K562 (cell line): ENCODE data around the gene LRRC4B. TPM values are rescaled to one million over a fixed set of nuclear protein-coding genes. Genes with fewer than 3 reads are reported as not detected.
"Not testable (repeated sequence)": the region's sequence is repeated elsewhere in the genome, so short reads cannot be mapped to it uniquely, and the experiment has no call there.

Experiments
- ATAC-seq: fragments of 200-7000 bp; cut with Tn5 transposase; 3 replicates; pipeline ENCODE4 v1.9.1; 2020; ENCODE audit warnings: moderate library complexity
- BruUV-seq: library from RNA; stranded (reverse); fragments of 400-500 nt; replicated peaks from 2 replicates; lab custom pipeline; 2021; lab: Mats Ljungman, UMichigan
- CTCF ChIA-PET: fragments of 300-600 bp; formaldehyde crosslinking; extraction: SDS; loops from one replicate; lab custom pipeline; 2021; ENCODE audit warnings: low intra/inter-chr PET ratio; lab: Yijun Ruan, JAX
- POLR2A ChIA-PET: fragments of 300-600, 350-650 bp; sonication (Branson Sonifier 250); formaldehyde crosslinking; extraction: SDS; loops from one replicate; lab custom pipeline; 2021; ENCODE audit warnings: antibody characterized with exemption, inconsistent platforms; lab: Yijun Ruan, JAX
- DNase-seq, 4 experiments: peaks; one replicate each; pipeline versions ENCODE4 v3.0.0 to v3.0.0-alpha.2; 2011 to 2018; ENCODE audit warnings: low spot score in 3 of 4, mixed read lengths in 3 of 4; ENCODE audit errors: extremely low read depth in 1 of 4
- FAIRE-seq: peaks from 2 replicates; lab custom pipeline; 2011; peaks lifted over from hg19 to GRCh38; lab: Jason Lieb, UNC
- H2AFZ ChIP-seq: 2 replicates; pipeline ENCODE4 v1.6.0; 2011; ENCODE audit warnings: low read depth, low read length, control low read depth, inconsistent platforms
- H3K27ac ChIP-seq: fragments of 200-600 bp; 3 replicates; pipeline ENCODE4 v1.8.0; 2011; ENCODE audit warnings: low read depth, mild to moderate bottlenecking, control low read depth, inconsistent platforms, low read length, moderate library complexity, mixed read lengths; ENCODE audit errors: extremely low read depth
- H3K27me3 ChIP-seq, 2 experiments: fragments of 300-600 bp in 1 of 2; 2 replicates in 1 of 2; 3 replicates in 1 of 2; pipeline versions ENCODE4 v1.6.0 to v1.8.0; 2011; ENCODE audit warnings: inconsistent platforms in 2 of 2, low read length in 2 of 2, mild to moderate bottlenecking in 1 of 2, mixed read lengths in 1 of 2, moderate library complexity in 1 of 2; ENCODE audit not compliant: control insufficient read depth in 2 of 2, insufficient read depth in 2 of 2
- H3K36me3 ChIP-seq: fragments of 300-600 bp; 3 replicates; pipeline ENCODE4 v1.8.0; 2011; ENCODE audit warnings: mild to moderate bottlenecking, low read length, inconsistent platforms; ENCODE audit not compliant: control insufficient read depth, insufficient read depth
- H3K4me1 ChIP-seq, 2 experiments: fragments of 200-600 bp in 1 of 2; replicated peaks in 1 of 2; 2 replicates in 1 of 2; 3 replicates in 1 of 2; pipeline versions ENCODE4 v1.5.1 to v1.8.0; 2011; ENCODE audit warnings: inconsistent platforms in 2 of 2, low read length in 2 of 2, mild to moderate bottlenecking in 1 of 2, mixed read lengths in 1 of 2, moderate library complexity in 1 of 2; ENCODE audit not compliant: control insufficient read depth in 2 of 2, insufficient read depth in 2 of 2
- H3K4me2 ChIP-seq: 2 replicates; pipeline ENCODE4 v1.6.1; 2011; ENCODE audit warnings: low read length, control low read depth, inconsistent platforms, mixed read lengths; ENCODE audit not compliant: insufficient read depth
- H3K4me3 ChIP-seq: fragments of 200-600 bp; sonication (generic), shearing (Covaris generic); 2 replicates; pipeline ENCODE4 v1.5.1; 2016; ENCODE audit warnings: control low read depth, inconsistent platforms
- H3K79me2 ChIP-seq: fragments of 200-600 bp; 3 replicates; pipeline ENCODE4 v1.8.0; 2011; ENCODE audit warnings: low read length, inconsistent platforms; ENCODE audit not compliant: control insufficient read depth, insufficient read depth
- H3K9ac ChIP-seq, 2 experiments: 2 replicates each; pipeline versions ENCODE4 v1.6.0 to v1.6.1; 2011; ENCODE audit warnings: low read depth in 2 of 2, low read length in 2 of 2, control low read depth in 1 of 2, inconsistent platforms in 1 of 2, mild to moderate bottlenecking in 1 of 2, mixed read lengths in 1 of 2; ENCODE audit not compliant: insufficient read depth in 1 of 2
- H3K9me1 ChIP-seq: one replicate; pipeline ENCODE4 v1.6.0; 2011; ENCODE audit warnings: inconsistent platforms, mild to moderate bottlenecking, low read length, moderate library complexity; ENCODE audit not compliant: control insufficient read depth, insufficient read depth
- H3K9me3 ChIP-seq: replicated peaks from 2 replicates; pipeline ENCODE4 v1.5.1; 2011; ENCODE audit warnings: low read depth, low read length, inconsistent platforms; ENCODE audit not compliant: control insufficient read depth, insufficient read depth
- H4K20me1 ChIP-seq: replicated peaks from 2 replicates; pipeline ENCODE4 v1.6.1; 2011; ENCODE audit warnings: low read length, inconsistent platforms, mixed read lengths; ENCODE audit not compliant: control insufficient read depth, insufficient read depth
- HLTF ChIP-seq: fragments of 450-650 bp; IDR thresholded peaks from 2 replicates; pipeline ENCODE4 v1.6.1; 2016
- NR2C1 ChIP-seq, 2 experiments: fragments of 450-650 bp; IDR thresholded peaks; 2 replicates each; pipeline ENCODE4 v1.6.1; 2017; ENCODE audit warnings: mild to moderate bottlenecking in 2 of 2, antibody characterized with exemption in 1 of 2, inconsistent platforms in 1 of 2, missing compliant biosample characterization in 1 of 2, missing genetic modification characterization in 1 of 2
- TARDBP ChIP-seq: fragments of 450-650 bp; IDR thresholded peaks from 2 replicates; pipeline ENCODE4 v1.6.1; 2016
- ZNF121 ChIP-seq: sonication (generic); formaldehyde crosslinking; conservative IDR thresholded peaks from 2 replicates; pipeline ENCODE4 v1.8.0; 2022; ENCODE audit warnings: missing genetic modification reagents
- WGBS: fragments of 100-300 bp; shearing (Covaris generic); methylation state at CpG from one replicate; pipeline ENCODE4 v1.1.6; 2016; ENCODE audit warnings: low coverage, mixed read lengths; ENCODE audit not compliant: insufficient coverage; ENCODE audit errors: missing lambda C conversion rate; 5-methylcytosine and 5-hydroxymethylcytosine counted together
- in situ Hi-C: fragments of 300-500 bp; cut with MboI; formaldehyde crosslinking; loops from 4 replicates; pipeline ENCODE4 v1.15.0; 2018; ENCODE audit warnings: inconsistent platforms, mixed read lengths
- intact Hi-C: fragments of 100-400 bp; cut with micrococcal nuclease; formaldehyde crosslinking; loops from 2 replicates; pipeline ENCODE4 v1.14.2; 2022
- polyA plus RNA-seq, 8 experiments: library from polyadenylated mRNA; depleted of rRNA in 4 of 8; stranded (reverse) in 5 of 8; unstranded in 3 of 8; fragments of >200 nt; fragmentation: Nextera tagmentation in 2 of 8; fragmentation: Illumina TruSeq in 1 of 8; extraction: Ambion mirVana in 2 of 8; extraction: Trizol in 1 of 8; gene quantifications; 2 replicates each; pipeline versions ENCODE4 v1.2.1 to v1.2.3, GENCODE V29; 2011 to 2014; ENCODE audit warnings: inconsistent platforms in 1 of 8, missing spikeins in 1 of 8
- total RNA-seq, 7 experiments: library from RNA; depleted of rRNA in 6 of 7; stranded (reverse); fragments of >200 nt in 6 of 7; fragmentation: Illumina TruSeq in 2 of 7; extraction: Trizol in 2 of 7; gene quantifications; 2 replicates each; pipeline versions ENCODE4 v1.2.1 to v1.2.3, GENCODE V29; 2011 to 2021; ENCODE audit warnings: low replicate concordance in 1 of 7

Gene LRRC4B
- total and polyA plus RNA-seq, 9 of the 15 experiments (the other 6 are each of a cell fraction or from before 2014, with no cell fraction given): 0.18 to 9.6 (median 2.9) TPM; not detected in 2

- Histone ChIP-seq H3K27ac (no peak overlapping the region), H3K9me1 (no peaks in the 10 kb centered on the region), H3K4me2 (no peak overlapping the region), H3K4me1 (peaks cover 5 to 44% of the 10 kb centered on the region in 2 experiments; a peak in 4 of 5 replicates), H3K9ac (peak overlapping the region in 1 of 2 experiments; percentile 75; a peak in 2 of 4 replicates), H3K4me3 (no peak overlapping the region), H3K36me3 (peaks cover 22% of the 10 kb centered on the region; the same call in 1 of the 3 replicates), H4K20me1 (peaks cover 7% of the 10 kb centered on the region; the same call in 1 of the 2 replicates), H3K79me2 (peaks cover 25% of the 10 kb centered on the region), H3K27me3 (no peaks in the 10 kb centered on the region; a peak in 2 of 5 replicates), H3K9me3 (no peaks in the 10 kb centered on the region; the same call in 1 of the 2 replicates), H2AFZ (no peak overlapping the region)
- no peak for FAIRE-seq
- CTCF ChIA-PET: no interaction called here
- POLR2A ChIA-PET: interaction anchor here (1.6 kb wide), 1 partner anchor 9 kb away, joined by 5 read pairs; no protein-coding TSS in a partner anchor
- ATAC-seq: no peak
- no peak for DNase-seq
- in situ Hi-C loops (no loop called here), intact Hi-C loops (no loop called here)
- TF ChIP-seq NR2C1 (IDR thresholded peaks at IDR 0.05) (peak; percentile 62), NR2C1 (tag; IDR thresholded peaks at IDR 0.05) (no peak), TARDBP (no peak), HLTF (no peak)
- 39% methylated on average over 11 of the region's 12 CpGs for WGBS
- no TSS peak for BruUV-seq
Observed at GRCh38 chr19:50475101-50475568, 93.1 kb downstream of the LRRC4B start.

DNA sequence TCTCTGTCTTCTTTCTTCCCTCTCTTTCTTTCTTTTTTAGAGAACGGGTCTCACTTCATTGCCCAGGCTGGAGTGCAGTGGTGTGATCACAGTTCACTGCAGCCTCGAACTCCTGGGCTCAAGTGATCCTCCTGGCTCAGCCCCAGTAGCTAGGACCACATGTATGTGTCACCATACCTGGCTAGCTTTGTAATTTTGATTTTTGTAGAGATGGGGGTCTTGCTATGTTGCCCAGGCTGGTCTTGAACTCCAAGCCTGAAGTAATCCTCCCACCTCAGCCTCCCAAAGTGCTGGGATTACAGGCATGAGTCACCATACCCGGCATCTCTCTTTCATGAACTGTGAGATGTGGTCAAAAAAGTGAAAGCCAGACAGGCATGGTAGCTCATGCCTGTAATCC is 94.9 kb downstream of the LRRC4B start:
- H3K79me2 ChIP-seq: peaks cover 16% of the 10 kb centered on the region
- CTCF ChIA-PET, H3K9ac ChIP-seq, FAIRE-seq, in situ Hi-C loops, H4K20me1 ChIP-seq, POLR2A ChIA-PET, H3K9me1 ChIP-seq, H3K36me3 ChIP-seq, intact Hi-C loops, H3K4me2 ChIP-seq, H3K27ac ChIP-seq, BruUV-seq, H3K4me3 ChIP-seq, H2AFZ ChIP-seq, H3K9me3 ChIP-seq, DNase-seq, ATAC-seq: not testable (repeated sequence)
- TF ChIP-seq ZNF121 (CRISPR knock-in tag): peak; percentile 93
- H3K27me3 ChIP-seq: peaks cover 0 to 17% of the 10 kb centered on the region in 2 experiments; a peak in 3 of 5 replicates
- 3% methylated on average over 3 of the region's 3 CpGs for WGBS
- H3K4me1 ChIP-seq: peaks cover 5 to 30% of the 10 kb centered on the region in 2 experiments; a peak in 4 of 5 replicates
